ENCODE measurements around the gene CRISP2. TPM values are rescaled to one million over a fixed set of nuclear protein-coding genes. Genes with fewer than 3 reads are reported as not detected.

CRISP2 gene
- total RNA-seq, 1 donor from 2014 or later: not detected

DNA sequence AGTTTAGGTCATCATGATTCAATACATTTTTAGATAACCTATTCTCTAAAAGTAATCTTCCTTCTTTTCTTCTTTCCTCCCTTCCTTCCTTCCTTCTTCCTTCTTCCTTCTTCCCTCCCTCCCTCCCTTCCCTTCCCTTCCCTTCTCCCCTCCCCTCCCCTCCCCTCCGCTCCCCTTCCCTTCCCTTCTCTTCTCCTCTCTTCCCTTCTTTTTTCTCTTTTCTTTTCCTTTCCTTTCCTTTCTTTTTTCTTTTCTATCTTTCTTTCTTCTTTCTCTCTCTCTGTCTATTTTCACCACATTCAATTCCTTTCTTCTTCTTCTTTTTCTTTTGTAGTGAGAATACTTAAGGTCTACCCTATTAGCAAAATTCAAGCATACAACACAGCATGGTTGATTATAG lies 59.4 kb downstream of the CRISP2 start:
- DNase-seq: no peak

DNA sequence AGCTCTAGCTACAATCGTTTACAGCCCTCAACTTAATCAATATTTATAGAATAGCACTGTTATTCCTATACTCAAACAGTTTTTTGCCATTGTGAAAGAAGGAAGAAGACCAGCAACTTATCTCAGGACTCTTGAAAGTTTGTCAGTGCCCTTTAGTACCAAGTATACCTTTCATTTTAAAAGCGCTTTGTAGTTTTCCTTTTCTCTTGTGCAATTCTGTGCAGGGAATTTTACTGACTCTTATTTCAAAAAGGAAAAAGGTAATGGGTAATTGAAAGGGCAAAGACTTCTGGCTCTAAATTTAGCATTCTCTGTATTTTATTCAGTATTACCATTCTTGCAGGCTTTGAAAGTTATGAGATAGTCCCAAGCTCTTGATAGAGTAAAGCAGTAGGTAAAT lies 59.9 kb downstream of the CRISP2 start:
- no peak for DNase-seq

DNA sequence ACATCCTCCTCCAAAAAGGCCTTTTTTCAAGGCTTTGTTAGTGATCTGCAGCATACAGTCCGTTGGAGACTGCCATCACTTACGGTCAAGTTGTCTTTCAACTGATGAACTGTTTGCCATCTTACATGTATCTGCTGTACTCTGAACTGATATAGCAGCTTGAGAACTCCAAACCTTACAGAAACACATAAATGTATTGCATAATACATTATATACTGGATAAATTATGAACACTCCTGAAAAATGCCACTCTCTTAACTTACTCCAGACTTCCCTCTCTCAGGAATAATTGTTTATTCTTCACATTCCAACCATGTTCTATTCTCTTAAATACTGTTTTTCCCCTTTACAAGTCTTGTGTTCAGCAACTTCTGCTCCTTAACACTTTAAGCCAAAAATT lies 62.1 kb downstream of the CRISP2 start:
- no peak for DNase-seq

DNA sequence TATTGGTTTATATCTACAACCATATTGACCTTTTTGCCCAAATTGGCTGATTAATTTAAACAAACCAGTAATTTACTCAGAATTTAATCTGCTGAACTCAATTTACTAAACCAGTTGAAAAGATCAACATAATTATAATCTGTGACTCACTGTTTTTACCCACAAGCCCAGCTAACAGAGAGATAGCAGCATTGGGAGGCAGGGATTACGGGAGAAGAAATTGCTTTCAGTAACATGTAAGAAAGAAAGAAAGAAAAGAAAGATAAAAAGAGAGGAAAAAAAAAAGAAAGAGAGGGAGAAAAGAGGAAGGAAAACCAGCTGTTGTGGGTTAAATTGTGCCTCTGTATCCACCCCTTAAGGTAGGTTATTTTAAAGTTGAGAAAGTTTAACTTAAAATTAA lies 63.4 kb downstream of the CRISP2 start:
- DNase-seq: no peak

DNA sequence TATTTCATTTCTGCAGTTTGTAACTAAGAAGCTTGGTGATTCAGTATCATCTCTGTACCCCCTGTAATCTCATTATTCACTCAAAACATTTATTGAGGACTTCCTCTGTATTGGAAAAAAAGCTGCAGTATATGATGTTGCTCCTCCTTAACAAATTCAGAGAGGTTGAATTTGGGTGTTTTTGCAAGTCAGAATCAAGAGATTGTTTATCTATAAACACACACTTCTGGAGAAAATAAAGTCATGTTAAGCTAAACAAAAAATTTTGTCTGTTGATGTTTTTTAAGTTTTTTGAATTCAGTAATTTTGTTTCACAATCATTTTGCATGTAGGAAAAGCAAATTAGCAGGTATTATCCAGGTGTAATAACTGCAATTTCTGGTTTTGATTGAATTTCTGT lies 65.3 kb downstream of the CRISP2 start:
- no peak for DNase-seq

DNA sequence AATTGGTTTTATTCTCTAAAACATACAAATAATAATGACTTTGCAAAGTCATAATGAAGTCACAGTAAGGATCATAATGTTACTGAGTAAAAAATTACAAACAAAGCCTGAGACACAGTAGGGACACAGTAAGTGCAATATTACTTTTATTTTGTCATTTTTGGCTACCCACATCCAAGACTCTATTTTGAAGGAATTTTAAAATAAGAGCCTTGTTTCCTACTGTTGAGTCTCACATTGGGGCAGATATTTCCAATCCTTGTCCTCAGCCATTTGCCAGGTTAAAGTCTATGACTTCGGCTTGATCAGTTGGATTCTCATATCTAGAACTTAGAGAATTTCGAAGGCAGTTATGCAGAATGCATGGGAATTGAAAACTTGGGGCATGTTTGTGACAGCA lies 65.9 kb downstream of the CRISP2 start:
- DNase-seq: no peak

DNA sequence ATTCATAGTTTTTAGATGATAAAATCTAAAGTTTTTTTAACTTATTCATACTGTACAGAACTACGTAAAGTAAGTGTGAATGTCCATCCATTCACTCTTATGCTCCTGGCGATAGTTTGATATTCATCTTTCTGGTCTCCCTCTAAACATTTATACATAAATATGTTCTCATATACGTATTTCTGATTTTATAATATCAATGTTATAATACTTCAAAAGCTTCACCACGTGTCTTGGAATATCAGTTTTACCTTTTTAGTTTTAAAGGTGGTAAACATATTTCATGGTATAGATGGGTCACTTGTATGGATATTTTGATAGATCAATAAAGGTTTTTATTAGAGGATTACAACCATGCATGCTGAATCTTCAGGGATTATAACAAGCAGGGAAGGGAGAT lies 66.4 kb downstream of the CRISP2 start:
- DNase-seq: no peak

DNA sequence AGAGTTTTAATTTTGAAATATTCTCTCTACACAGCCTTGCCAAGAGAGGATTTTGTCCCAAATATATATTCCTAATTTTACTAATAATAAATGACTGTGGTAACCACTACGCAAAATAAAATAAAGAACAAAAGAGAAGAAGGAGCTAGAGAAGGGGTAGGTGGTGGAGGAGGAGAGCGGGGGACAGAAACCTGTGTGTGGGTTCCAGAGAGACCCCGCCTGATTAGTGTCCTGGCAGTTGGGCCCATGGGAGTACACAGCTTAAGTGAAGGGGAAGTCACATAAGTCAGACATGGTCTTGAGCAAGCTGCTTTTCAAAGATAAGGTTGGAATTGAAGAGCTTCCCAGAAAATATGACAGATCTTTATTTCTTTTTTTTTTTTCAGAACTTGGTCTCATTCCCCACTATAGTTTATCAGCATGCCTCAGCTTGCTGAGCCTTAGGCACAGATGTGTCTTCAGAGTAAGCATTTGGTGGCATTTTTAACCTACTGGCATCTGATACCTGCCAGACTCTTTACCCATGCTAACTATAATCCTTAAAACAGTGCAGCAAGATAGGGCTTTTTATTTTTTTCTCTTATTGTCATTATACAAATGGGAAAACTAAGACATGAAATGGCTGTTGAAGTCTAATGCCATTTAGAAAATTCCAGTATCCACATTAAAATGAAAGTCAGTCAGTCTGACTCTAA lies 67.1 kb downstream of the CRISP2 start:
- DNase-seq: peak; percentile 6

DNA sequence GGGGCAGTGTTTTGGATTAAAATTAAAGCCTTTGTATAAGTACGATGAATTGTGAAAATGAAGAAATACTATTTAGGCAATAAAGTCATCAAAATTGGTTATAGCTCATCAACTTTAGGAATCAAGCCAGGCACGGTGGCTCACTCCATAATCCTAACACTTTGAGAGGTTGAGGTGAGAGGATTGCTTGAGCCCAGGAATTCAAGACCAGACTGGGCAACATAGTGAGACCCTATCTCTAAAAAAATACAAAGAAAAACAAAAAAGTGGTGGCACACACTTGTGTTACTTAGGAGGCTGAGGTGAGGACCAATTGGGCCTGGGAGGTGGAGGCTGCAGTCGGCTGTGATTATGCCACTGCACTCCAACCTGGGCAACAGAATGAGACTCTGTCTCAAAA lies 68.2 kb downstream of the CRISP2 start:
- no peak for DNase-seq

Other genes starting within 250 kb of the CRISP2 start
- not detected for gene GLYATL3, start 213.6 kb downstream of the CRISP2 start, total RNA-seq
- 2.3 TPM for gene C6orf141, start 162.9 kb downstream of the CRISP2 start, total RNA-seq
- 3.0 TPM for gene RHAG, start 76.7 kb downstream of the CRISP2 start, total RNA-seq
- 100 TPM for gene CRISP3, start 30.8 kb upstream of the CRISP2 start, total RNA-seq
- not detected for gene PGK2, start 73.7 kb upstream of the CRISP2 start, total RNA-seq
- gene CRISP1, start 153.0 kb upstream of the CRISP2 start, total RNA-seq: not detected